COLO668 (cell line): Measurements from ENCODE around the gene CBX2.
A peak's percentile ranks its signal among the peaks of the same experiment; 100 is the strongest.

Experiments used
- DNase-seq: peaks from one replicate; lab custom pipeline; 2025; ENCODE audit not compliant: unreplicated experiment; lab: John Stamatoyannopoulos, UW

Gene CBX2

DNA sequence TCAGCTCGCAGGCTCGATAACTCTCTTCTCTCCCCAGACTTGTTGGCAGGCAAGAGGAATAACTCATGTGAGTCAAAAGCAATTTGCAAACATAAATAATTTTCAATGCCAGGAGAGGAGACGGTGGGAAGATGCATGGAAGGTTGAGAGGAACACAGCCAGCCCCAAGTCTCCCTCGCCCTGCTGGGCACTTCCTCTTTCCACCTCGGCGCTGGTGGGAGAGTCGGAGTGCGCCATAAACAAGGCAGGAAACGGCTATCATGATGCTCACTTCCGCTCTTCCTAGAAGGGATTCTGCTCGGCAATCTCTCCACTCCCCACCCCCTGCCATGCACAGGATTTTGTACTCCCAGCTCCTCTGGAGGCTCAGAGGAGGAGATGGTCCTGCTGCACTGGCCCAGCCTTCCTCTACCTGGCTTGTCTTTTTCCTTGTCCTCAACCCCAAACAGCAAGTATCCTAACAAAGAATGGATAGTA is 48.3 kb downstream of the CBX2 start:
- no peak for DNase-seq

DNA sequence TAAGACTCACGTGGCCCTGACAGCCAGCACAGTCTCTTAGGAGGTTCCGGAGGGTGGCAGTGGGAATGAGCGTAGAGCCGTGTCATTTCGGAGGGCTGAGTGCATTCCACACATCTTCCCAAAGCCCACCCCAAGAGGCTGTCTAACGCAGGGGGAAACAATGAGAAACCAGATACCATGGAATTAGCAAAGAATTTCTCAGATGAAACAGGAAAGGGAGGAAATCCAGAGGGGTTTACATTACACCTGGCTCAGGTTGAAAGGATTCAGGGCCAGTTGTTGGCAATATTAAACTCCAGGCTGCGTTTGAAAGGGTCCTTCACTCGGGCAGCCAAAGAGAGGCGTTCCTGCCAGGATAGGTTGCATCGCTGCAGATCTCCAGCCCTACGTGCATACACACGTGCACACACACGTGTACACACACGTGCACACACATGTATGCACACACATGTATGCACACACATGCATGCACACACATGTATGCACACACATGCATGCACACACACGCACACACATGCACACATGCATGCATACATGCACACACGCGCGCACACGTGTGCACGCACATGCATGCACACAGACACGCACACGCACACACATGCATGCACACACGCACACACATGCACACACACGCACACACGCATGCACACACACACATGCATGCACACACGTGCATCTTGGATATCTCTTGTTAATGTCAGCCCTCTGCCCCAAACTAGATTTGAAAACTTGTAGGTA is 49.1 kb downstream of the CBX2 start:
- DNase-seq: no peak

DNA sequence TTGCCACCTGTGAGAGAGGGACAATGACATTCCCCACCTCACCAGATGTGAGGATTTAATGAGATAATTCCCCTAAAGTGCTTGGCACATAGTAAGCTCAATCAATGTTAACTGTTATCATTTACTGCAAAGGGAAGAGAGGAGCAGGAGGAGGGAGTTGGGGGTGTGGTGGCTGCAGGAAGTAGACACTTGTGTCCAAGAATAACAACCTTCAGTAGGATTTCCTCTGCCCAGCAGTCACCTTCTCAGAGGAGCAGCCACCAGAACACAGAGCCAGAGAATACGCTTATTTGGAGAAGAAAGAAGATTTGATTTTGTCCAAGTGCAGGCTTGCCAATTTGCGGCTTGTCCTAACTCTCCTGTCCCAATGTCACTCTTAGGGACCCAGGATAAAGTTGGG is 51.1 kb downstream of the CBX2 start:
- DNase-seq: no peak

DNA sequence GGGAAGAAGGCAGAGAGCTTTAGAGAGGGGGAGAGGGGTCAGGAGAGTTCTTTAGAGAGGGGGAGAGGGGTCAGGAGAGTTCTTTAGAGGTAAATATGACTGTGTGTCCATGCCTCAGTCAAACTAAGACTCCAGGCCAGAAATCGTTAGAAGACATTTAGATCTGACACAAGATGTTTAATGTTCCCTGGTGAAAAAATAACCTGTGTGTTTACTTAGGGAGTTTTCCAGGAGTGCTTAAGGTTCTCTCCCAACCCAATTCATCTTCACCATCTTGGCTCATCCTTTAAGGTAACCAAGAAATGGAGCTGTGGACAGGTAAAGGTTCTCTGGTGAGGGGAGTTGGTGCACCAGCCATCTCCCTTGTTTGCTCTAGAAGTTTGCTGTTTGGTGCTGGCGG is 51.5 kb downstream of the CBX2 start:
- DNase-seq: no peak

DNA sequence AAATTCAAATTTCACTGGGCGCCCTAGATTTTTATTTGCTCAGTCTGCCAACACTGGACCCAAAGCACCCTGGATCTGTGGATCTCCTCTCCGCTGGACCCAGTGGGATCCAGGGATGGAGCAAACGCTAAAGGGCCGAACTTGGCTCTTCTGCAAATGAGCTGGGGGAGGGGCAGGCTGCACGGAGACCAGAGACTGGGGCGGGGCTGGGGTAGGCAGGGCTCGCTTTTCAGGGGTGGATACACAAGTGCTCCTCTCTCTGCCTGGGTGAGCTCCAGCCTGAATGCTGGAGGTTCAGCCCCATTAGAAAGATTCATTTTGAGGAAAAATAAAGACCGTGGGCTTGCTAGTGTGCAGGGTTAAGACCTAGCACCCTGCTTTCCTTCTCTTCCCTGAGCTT is 52.4 kb downstream of the CBX2 start:
- DNase-seq: peak; percentile 4

DNA sequence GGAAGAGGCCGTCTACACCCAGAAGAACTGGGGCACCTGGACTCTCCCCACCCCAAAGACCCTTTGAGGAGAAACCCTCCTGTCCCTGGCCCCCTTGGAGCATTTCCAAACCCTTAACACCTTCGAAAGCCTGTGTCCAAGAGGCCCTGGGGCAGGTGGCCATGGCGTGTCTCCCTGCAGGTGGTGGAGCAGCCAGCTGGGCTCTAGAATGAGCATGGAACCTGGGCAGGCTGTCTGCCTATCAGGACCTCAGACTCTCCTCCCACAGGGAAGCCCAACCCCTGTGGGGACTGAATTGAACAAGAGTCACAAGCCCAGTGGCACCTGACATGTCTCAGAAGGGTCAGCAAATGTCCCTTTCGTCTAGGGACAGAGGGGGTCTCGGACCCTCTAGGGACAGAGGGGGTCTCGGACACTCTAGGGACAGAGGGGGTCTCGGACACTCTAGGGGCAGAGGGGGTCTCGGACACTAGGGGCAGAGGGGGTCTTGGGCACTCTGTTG is 52.9 kb downstream of the CBX2 start:
- DNase-seq: peak; percentile 42

DNA sequence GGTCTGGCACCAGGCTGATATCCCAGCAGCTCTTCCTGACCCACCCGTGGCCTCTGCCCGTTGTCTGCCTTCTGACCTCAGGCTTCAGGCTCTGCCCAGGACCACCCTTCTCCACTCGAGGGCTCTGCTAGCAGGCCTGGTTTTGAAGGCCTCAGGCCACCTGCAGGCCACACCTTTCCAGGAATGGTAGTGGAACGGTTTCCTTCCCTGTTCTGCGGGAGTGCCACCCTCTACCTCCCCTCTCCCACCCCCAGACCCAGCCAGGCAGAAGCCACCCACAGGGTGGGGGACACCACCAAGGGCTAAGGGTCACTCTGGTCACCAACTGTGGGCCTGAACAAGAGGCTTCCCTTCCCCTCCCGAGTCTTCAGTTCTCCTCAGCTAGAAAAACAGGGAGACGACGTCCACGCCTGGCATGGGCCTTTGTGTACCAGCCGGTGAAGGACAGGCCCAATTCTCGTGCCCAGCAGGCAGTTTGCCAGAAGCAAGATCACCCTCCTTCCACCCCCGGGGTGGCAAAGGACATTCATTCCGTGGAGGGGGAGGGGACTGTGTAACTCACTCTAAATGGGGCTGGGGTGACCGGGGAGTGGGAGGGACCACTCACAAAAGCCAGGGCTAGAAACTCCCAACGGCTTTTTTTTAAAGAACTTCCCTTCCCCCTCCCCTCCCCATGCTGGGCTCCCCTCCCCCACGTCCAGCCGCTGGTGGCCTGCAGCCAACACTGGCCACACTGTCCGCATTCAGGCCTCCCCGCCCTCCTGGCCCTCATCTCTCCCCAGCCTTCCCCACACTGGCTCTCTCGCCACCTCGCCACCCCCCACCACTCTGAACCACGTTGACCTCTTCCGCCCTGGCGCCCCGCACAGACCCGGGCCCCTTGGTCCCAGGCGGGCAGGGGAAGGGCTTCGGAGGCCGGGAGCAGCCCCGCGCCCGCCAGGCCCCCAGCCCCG is 53.6 kb downstream of the CBX2 start:
- DNase-seq: no peak

DNA sequence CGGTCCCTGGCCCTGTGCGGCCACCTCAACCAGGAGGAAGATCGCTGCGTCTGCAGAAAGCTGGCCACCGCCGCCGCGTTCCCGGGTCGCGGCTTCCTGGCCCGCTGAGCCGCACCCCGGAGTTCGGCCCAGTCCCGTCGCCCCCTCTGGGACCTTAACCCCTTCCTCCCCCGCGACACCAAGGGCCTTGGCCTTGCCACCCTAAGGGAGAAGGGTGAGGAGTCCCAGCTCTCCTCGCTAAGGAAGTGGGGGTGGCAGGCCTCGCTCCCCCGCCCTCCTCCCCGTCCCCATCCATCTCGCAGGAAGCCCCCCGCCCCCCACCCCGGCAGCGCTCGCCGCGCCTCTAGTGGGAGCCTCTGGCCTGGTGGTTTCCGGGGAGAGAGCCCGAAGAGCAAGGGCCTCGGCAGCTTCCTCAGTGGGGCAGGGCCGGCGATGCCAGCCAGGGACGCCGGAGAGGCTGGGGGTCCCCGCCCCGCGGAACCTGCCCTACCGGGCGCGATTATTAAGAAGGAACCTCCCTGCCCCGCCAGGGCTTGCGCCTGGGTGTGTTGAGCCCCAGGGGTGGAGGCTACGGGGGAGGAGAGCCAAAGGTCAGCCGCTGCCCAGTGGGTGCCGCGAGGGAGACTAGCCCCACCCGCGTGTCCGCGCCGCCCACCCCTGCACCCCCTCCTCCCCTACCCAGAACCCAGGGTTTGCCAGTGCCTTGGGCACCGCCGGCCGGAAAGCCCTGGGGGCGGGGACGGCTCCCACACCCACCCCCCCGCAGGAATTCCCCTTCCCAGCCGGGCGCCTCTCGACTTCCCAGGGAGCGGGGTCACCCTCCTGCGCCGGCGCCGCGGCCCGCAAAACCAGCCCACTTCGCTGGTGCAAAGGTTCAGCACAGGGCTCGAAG is 54.5 kb downstream of the CBX2 start:
- no peak for DNase-seq

DNA sequence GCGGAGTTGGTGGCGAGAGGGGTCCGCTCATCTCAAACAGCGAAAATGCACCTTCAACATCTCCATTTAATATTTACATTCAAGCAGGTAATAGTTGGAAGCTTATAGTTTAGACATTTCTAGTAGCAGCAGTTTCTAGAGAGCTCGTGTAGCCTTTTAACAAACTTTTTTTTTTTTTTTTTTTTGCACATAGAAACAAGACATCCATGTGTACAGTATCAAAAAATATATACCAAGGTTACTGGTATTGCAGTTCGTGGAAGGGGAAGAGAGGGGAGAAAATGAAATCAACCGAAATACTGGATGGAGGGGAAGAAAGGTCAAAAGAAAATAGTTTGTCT is 55.1 kb downstream of the CBX2 start:
- DNase-seq: no peak

DNA sequence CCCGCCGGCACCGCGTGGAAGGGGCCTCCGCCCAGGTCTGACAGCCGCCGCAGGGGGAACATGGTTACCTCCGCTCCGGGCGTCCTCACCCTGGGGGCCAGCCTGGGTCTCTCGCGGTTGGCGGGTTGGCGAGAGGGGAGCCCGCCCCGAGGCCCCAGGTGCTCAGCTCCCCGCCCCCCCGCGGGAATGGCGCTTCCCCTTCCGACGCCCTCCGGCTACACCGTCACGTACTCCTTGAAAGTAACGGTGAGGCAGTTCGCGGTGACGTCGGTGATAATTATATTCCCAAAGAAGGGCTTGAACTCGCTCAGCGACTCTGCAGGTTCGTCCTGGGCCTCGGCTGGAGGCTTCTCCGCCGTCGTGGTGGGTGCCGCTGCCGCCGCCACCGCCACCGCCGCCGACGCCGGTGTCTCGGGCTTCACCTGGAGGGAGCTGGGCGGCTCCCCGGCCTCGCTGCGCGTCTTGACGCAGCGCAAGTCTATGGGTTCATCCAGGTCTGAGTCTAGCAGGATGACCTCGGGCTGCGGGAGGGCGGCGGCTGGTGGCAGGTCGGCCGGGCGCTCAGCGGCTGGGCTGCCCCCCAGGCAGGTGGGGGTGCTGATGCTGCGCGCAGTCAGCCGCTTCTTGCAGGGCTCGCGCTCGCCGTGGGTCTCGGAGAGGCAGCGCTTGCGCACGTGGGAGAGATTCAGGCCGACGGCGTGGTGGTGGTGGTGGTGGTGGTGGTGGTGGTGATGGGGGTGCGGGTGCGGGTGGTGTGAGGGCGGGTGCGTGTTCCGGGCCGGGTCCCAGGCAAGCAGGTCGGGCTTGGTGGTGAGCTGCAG is 56.0 kb downstream of the CBX2 start:
- no peak for DNase-seq

DNA sequence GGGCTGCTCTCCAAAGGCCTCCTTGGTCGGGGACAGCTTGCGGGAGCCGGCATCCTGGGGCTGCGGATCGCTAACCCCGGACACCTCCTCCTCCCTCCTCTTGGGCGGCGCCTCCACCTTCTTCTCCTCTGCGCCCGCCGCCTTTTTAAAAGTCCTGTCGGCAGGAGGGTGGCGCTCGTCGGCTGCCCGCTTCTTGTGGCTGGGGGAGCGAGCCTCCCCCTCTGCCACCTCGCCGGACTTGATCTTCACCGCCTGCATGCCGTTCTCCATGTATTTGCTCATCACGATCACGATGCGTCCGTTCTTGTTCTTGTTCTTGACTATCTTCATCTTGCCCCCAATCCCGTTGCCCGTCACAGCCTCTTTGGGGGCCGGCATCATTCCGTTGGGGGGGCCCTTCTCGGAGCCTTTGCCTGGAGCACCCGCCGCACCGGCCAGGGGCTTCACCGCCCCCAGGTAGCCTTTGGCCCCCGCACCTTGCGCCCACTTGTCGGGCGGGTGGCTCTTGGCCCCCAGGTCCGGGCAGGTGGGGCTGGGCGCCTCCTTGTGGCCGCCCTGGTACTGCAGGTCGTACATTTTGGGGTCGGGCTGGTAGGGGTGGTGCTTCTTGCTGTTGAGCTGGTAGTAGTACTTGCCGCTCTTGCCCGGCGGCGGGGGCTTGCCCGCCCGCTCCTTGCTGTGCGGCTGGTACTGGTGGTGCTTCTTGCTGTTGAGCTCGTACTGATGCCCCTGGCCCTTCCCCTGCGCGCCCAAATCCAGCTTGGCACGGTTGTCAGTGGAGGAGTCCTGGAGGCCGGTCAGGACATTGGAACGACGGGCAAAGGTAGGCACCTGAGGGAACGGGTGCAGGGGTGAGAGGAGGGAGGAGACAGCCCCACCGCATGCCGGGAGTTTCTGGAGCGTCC is 56.9 kb downstream of the CBX2 start:
- peak; percentile 3 for DNase-seq

DNA sequence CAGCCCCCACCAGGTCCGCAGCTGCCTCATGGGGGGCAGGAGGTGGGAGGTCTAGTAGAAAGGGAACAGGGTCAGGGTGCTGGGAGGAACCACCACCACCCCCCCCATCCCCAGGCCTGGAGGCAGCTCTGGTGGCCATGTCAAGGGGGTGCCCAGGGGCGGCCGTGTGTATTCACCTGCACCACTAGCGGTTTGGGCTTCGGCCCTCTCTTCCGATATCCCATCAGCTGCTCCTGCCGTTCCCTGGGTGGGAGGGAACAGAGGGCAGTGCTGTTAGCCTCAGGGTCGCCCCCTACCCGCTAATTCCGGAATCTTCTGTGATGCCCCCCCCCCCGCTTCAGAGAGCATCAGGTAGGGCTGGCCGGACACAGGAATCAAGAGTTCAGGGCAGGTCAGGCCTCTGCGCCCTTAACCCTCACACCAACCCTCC is 57.5 kb downstream of the CBX2 start:
- DNase-seq: no peak

DNA sequence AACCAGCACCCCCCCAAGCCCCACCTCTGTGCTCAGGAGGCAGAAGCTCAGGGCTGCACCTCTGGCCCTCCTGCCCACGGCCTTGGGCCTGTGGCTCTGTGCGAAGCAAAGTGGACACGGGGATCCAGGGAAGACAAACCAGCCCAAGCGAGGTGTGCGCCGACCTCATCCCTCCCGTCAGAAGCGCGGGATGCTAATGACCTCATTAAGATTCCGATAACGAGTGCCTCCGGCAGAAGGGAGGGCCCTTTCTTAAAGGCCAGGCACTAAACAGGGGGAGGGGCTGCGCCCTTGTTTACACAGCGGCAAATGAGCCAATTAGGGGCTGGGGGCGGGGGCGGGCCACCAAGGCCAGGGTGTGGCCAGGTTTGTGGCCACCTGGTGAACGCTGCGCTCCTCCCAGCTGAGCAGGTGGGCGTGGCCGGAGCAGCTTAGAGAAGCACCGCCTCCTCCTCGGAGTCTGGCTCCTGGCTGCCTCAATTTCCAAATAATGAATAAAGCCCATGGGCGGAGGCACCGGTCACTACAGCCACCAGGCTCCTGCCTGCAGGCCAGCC is 58.1 kb downstream of the CBX2 start:
- DNase-seq: peak; percentile 24

DNA sequence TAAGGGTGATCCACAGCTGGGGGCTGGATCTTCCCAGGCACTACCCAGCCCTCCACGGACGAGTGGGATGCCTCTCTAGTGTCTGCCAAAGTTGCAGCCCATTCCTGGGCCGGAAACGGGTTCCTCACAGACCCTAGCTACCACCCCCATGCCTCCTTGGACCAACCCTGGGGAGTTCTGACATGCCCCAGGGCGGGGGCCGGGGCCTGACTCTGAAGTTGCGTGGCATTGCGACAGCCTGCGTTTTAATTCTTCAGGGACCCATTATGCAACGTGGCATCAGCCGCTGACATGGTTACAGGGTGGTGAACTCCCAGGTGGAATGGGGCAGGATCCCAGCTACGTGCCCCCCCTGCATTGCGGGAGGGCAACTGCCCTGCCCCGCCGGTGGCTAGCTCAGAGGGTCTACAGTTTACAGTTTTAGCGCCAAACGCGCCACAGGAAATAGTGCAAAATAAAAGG is 58.6 kb downstream of the CBX2 start:
- no peak for DNase-seq

DNA sequence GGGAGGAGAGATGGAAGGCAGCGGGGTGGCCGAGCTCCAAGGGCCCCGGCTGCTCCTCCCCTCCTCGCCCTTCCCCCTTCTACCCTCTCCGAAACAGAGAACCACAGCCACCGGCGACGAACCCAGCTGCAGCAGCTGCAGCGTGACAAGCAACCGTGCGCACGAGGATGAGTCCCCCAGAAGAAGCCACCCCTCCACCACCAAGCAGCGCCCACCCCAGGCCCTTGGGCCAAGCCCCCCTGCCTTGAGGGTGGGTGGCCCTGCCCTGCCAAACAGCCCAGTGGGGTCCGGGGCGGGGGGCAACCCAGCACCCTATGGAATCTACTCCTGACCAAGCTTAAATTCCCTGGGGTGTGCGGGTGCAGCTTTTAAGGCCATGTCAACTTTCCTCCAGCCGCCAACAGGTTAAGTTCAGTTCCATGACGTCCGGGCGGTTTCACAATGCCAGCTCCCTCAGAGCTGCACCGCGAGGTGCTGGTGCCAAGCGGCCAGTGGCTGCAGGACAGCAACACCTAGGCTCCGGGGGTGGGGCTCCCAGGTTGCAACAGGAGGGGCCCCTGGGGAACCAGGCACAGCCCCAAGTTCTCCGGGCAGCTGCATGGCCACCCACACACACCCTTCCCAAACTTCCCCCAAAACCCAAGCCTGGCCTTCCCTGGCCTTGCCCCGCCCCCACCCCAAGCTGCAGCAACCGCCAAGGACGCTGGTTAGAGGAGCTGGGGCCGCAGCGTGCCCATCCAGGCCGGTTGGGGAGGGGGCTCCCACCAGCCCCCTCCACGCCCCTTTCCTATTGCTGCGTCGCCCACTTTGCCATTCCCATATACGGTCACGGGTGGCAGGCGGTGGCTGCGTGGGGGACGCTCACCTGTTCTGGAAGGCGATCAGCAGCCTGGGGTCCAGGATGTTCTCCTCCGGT is 59.3 kb downstream of the CBX2 start:
- DNase-seq: peak; percentile 58
